NCI-H2196 treated with DMSO at 0.1 percent for 48 hours (cell line): ENCODE measurements around the gene ZNF275.
"Not testable (repeated sequence)": the region's sequence is repeated elsewhere in the genome, so short reads cannot be mapped to it uniquely, and the experiment has no call there.

Experiments
- DNase-seq: peaks from one replicate; lab custom pipeline; 2025; ENCODE audit not compliant: unreplicated experiment; lab: John Stamatoyannopoulos, UW

The ZNF275 gene

GRCh38 chrX:153318811-153319210, 15.1 kb upstream of the ZNF275 start:
- DNase-seq, result no peak

GRCh38 chrX:153319295-153320046, 14.5 kb upstream of the ZNF275 start:
- no peak for DNase-seq

GRCh38 chrX:153320047-153320443, 13.9 kb upstream of the ZNF275 start:
- not testable (repeated sequence) for DNase-seq

GRCh38 chrX:153320555-153321184, 13.3 kb upstream of the ZNF275 start:
- no peak for DNase-seq

DNA sequence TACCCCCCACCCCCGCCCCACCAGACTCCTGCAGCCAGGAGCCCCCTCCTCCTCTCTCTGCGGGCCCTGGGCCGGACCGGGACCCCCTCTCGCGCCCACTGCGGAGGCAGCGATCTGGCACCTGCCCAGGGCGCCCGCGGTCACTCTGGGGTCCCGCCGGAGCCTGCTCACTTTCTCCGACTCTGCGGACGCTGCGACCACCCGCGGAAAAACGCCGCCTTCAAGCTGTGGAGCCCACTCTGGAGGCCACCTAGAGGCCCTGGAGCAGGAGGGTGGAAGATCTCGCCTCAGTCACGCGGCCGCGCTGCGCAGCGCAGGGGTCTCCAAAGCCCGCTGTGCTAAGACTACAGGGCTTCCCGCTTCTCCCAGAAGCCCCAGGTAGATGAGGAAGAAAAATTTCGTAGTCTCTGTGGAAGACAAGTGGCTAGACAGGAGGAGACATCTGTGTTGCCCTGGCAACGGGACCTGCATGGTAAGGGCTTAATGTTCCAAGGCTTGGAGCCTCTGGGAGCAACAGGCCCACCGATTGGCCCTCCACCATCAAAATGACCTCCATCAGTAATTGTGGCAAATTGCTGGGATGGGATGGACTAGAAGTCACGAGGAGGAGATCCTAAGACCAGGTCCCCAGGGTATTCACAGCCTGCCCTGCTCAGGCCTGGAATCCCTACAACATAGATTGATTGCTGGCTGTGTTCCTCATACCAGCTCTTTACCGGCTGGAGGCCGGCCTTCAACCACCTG, 12.4 kb upstream of the ZNF275 start, which contains the start of gene PNMA6F:
PNMA6F (minus strand) TSS at position 387 of the 744 bp plus-strand sequence. CDS start 1,093 bp downstream, outside the sequence.
- no peak for DNase-seq

GRCh38 chrX:153327561-153327960, 6.4 kb upstream of the ZNF275 start:
- DNase-seq, result no peak

DNA sequence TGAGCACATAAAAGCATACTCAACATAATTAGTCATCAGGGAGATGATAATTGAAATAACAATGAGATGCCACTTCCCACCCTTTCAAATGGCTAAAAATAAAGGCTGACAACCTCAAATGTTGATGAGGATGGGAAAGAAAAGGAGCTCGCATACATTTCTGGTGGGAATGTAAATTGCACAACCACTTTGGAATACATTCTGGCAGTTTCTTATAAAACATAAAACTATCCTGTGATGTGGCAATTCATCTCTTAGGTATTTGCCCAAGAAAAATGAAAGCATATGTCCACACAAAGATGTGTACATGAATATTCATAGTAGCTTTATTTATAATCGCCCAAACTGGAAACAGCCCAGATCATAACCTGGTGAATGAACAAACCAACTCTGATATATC, 687 bp upstream of the ZNF275 start:
- no peak for DNase-seq

GRCh38 chrX:153334654-153335295, 822 bp downstream of the ZNF275 start:
- DNase-seq, result no peak

GRCh38 chrX:153336121-153336894, 2.4 kb downstream of the ZNF275 start:
- no peak for DNase-seq

GRCh38 chrX:153336988-153337387, 3.0 kb downstream of the ZNF275 start:
- DNase-seq, result no peak

DNA sequence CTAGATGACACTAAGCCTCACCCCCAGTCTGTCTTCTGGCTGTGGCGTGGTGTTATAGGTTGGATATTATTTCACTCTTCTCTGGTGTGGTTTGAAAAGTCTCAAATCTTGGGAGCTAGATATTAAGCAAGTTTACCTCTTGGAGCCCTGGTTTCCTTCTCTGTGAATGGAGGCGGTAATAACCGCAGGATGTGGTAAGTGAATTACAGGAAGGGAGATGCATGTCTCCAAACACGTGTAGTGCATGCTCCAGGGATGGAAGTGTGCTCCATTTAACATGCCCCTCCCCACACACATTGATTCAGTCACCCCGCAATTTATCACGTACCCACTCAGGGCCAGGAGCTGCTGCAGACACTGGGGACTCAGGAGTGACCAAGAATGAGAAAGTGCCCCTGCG, 4.9 kb downstream of the ZNF275 start:
- no peak for DNase-seq

DNA sequence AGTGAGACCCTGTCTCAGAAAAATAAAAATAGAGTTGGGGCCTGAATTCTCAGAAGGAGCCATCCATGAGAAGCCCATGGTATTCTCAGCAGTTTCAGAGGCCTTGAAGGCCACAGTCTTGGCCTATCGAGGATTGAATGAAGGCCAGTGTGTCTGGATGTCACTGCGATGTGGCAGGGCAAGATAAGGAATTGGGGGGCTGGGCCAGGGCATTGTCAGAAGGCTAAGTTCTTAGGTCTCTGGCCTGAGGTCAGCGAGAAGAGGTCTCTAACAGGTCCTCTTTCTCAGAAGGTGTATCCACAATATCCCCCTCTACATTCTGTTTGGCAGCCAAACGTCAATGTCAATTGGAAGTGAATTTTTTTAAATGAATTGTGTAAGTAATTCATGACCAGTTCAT, 5.7 kb downstream of the ZNF275 start:
- no peak for DNase-seq

DNA sequence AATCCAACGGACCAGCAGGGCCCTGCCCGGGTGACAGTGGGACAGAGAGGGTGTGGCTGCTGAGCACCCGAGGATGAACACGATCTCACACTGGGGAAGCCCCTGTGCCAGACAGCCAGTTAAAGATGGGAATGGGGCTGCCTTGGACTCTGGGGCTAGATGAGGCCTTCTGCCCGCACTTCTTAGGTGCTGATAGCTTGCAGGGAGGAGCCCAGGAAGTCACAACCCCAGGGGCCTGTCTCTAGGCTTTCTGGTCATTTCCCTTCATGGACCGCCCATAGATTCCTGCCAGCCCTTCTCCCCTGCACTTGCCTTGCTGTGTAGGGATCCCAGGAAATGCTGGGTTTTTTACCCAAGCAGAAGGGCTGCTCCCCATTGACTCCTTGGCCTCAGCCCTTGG, 6.2 kb downstream of the ZNF275 start:
- no peak for DNase-seq

- DNase-seq, result no peak
Measured at GRCh38 chrX:153342762-153343558, 9.0 kb downstream of the ZNF275 start.

DNA sequence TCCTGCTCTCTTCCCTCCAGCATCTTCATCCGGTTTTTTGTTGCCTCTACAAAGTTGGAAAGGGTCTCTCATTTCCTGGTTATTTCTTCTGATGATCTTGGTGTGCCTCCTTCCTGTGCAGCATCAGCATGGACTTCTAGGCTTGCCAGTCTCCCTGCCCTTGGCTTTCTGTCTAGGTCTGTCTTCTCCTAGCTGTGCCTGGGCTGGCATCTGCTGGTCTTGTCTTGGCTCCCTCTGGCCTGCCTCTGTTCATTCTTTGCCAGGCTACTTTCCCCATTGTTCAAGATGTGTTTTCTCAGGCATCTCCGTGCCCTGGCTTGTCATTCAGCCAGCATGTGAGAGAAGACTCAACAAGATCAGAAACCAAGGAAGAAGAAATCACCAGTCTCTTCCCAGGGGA, 9.7 kb downstream of the ZNF275 start:
- DNase-seq, result no peak

DNA sequence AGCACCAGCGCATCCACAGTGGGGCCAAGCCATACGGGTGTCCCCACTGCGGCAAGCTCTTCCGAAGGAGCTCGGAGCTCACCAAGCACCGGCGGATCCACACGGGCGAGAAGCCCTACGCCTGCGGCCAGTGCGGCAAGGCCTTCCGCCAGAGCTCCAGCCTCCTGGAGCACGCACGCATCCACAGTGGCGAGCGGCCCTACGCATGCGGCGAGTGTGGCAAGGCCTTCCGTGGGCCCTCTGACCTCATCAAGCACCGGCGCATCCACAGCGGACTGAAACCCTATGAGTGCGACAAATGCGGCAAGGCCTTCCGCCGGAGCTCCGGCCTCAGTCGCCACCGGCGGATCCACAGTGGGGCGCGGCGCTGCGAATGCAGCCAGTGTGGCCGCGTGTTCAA, 13.6 kb downstream of the ZNF275 start:
- no peak for DNase-seq

- DNase-seq, result no peak
Measured at GRCh38 chrX:153348421-153348820, 14.5 kb downstream of the ZNF275 start.

DNA sequence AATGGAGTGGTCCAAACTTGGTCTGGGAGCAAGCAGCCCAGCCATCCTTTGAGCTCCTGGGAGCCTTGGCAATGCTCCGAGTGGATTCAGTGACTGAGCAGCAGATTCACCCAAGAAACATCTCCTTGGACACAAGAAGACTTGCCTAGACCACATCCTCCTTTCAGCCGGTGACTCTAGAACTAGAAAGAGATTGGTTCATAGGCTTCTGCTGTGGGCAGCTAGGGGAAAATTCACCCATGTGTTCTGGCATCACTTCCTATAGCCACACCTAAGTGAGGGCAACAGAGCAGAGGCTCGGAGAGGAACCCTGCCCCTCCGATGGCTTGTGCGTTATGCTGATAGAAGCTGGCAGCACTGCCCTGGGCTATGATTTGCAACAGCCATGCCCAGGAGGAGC, 16.0 kb downstream of the ZNF275 start:
- no peak for DNase-seq

DNA sequence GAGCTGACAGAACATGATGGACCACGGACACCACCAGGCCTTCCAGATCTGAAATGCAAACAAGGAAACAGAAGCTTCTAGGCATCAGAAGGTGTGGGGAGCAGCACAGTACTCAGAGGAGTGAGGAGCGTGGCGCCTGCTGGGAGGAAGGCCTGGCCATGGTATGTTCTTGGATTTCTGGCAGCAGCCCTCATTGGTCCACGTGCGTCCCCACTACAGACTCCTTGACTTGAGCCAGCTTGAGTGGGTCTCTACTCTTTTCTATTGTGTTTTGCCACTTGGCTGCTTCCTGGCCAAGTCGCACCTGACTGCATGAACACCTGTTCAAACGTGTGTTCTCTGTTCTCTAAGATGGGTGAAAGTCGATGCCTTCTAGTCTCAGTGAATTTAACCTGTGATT, 18.0 kb downstream of the ZNF275 start:
- DNase-seq, result peak; percentile 24

DNA sequence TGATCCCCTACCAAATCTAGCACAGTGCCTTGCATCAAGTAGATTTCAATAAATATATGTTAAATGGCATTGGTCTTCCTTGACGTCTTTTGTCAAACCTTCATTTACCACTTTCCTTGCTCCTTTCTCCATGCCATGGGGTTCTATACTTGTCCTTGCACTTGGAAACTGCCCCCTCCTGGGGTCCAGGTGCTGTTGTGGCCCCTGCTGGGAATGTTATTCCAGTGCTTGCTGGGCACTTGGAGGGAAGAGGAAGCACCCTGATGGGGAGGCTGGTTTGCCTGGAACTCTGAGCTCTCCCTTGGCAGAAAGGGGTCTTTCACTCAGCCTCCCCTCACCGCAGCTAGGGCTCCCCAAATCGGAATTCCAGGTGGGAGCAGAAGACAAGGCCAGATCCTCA, 18.9 kb downstream of the ZNF275 start:
- DNase-seq, result no peak
